ENCODE data around the gene GRK7. TPM values are rescaled to one million over a fixed set of nuclear protein-coding genes. Genes with fewer than 3 reads are reported as not detected.

The GRK7 gene
- total and polyA plus RNA-seq, 12 donors: 0.03 to 0.07 TPM; not detected in 10

- DNase-seq (no peak), ATAC-seq (no peak)
- Histone ChIP-seq H3K4me1 (peaks cover 8 to 36% (median 25%) of the 10 kb centered on the region in 9 donors), H3K4me3 (no peak overlapping the region), H3K9me3 (no peaks in the 10 kb centered on the region), H3K27ac (no peak overlapping the region), H3K27me3 (no peaks in the 10 kb centered on the region), H3K36me3 (no peaks in the 10 kb centered on the region)
- TF ChIP-seq CTCF (IDR thresholded peaks at IDR 0.05): peak in 1 of 9 donors; percentile 21
- intact Hi-C loops (cut with DNase I): loop anchor here in 2 of 10 donors (10.0 kb wide), 2 partner anchors 49 to 81 kb away; partner anchors contain the start of gene ATP1B3 (in 1 of the 2)
- WGBS, 2 donors: 93% methylated on average over 8 of the region's 8 CpGs
Measured at GRCh38 chr3:141793476-141794260, 30.5 kb downstream of the GRK7 start.

DNA sequence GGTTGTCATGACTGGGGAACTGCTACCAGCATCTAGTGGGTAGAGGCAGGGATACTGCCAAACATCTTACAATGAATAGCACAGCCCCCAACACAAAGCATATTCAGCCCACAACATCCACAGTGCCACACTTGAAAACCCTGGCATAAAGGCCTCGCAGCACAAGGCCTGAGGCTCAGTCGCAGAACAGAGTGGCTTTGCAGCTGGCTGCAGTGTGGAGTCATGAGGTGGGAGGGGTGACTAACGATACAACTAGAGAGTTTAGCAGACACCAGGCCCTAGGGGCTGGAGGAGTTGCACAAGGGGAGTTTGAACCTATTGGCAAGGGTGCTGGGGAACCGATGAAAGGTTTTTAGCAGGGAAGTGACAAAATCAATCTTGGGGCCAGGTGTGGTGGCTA is 32.1 kb downstream of the GRK7 start:
- ATAC-seq: no peak
- no peak overlapping the region for H3K27ac ChIP-seq
- H3K27me3 ChIP-seq: no peaks in the 10 kb centered on the region
- no peaks in the 10 kb centered on the region for H3K36me3 ChIP-seq
- TF ChIP-seq CTCF (IDR thresholded peaks at IDR 0.05): no peak
- H3K4me1 ChIP-seq: peaks cover 8 to 39% (median 28%) of the 10 kb centered on the region in 9 donors
- no peak overlapping the region for H3K4me3 ChIP-seq
- 86 to 88% methylated on average over 4 of the region's 4 CpGs for WGBS, 2 donors
- intact Hi-C loops (cut with DNase I): loop anchor here in 6 of 10 donors (5.0 to 10.0 kb wide), 5 partner anchors 50 to 82 kb away; partner anchors contain the start of genes ATP1B3 (in 4 of the 6) and RNF7 (in 1 of the 6)
- no peaks in the 10 kb centered on the region for H3K9me3 ChIP-seq
- DNase-seq: no peak

- H3K36me3 ChIP-seq: no peaks in the 10 kb centered on the region
- 87 to 88% methylated on average over 5 of the region's 5 CpGs for WGBS, 2 donors
- H3K27ac ChIP-seq: peak overlapping the region in 1 of 10 donors; percentile 97
- intact Hi-C loops (cut with DNase I): loop anchor here in 7 of 10 donors (2.0 to 10.0 kb wide), 7 partner anchors 51 to 82 kb away; partner anchors contain the start of genes ATP1B3 (in 5 of the 7) and RNF7 (in 2 of the 7)
- peaks cover 0 to 4% (median 0%) of the 10 kb centered on the region in 11 donors for H3K9me3 ChIP-seq
- no peak for TF ChIP-seq CTCF (IDR thresholded peaks at IDR 0.05)
- no peak overlapping the region for H3K4me3 ChIP-seq
- H3K4me1 ChIP-seq: peaks cover 8 to 39% (median 28%) of the 10 kb centered on the region in 9 donors
- no peak for DNase-seq
- ATAC-seq: no peak
- no peaks in the 10 kb centered on the region for H3K27me3 ChIP-seq
Measured at GRCh38 chr3:141795741-141796080, 32.5 kb downstream of the GRK7 start.

GRCh38 chr3:141796081-141796888 is 33.1 kb downstream of the GRK7 start:
- peak in 6 of 8 donors; percentile 2 to 72 (median 20) for ATAC-seq
- DNase-seq: peak in 1 of 2 donors; percentile 34
- 80 to 81% methylated on average over 11 of the region's 11 CpGs for WGBS, 2 donors
- peak overlapping the region in 9 of 10 donors; percentile 69 to 97 (median 85) for H3K27ac ChIP-seq
- H3K9me3 ChIP-seq: peaks cover 0 to 10% (median 0%) of the 10 kb centered on the region in 11 donors
- no peak for TF ChIP-seq CTCF (IDR thresholded peaks at IDR 0.05)
- H3K4me1 ChIP-seq: peaks cover 8 to 39% (median 28%) of the 10 kb centered on the region in 9 donors
- H3K4me3 ChIP-seq: peak overlapping the region in 5 of 10 donors; percentile 45 to 60 (median 56)
- intact Hi-C loops (cut with DNase I): loop anchor here in 7 of 10 donors (2.0 to 10.0 kb wide), 7 partner anchors 51 to 81 kb away; partner anchors contain the start of genes ATP1B3 (in 5 of the 7) and RNF7 (in 2 of the 7)
- H3K36me3 ChIP-seq: no peaks in the 10 kb centered on the region
- H3K27me3 ChIP-seq: no peaks in the 10 kb centered on the region

Measured in heart right ventricle (tissue), 16 donors.